ENCODE results near the gene NSD2.

DNA sequence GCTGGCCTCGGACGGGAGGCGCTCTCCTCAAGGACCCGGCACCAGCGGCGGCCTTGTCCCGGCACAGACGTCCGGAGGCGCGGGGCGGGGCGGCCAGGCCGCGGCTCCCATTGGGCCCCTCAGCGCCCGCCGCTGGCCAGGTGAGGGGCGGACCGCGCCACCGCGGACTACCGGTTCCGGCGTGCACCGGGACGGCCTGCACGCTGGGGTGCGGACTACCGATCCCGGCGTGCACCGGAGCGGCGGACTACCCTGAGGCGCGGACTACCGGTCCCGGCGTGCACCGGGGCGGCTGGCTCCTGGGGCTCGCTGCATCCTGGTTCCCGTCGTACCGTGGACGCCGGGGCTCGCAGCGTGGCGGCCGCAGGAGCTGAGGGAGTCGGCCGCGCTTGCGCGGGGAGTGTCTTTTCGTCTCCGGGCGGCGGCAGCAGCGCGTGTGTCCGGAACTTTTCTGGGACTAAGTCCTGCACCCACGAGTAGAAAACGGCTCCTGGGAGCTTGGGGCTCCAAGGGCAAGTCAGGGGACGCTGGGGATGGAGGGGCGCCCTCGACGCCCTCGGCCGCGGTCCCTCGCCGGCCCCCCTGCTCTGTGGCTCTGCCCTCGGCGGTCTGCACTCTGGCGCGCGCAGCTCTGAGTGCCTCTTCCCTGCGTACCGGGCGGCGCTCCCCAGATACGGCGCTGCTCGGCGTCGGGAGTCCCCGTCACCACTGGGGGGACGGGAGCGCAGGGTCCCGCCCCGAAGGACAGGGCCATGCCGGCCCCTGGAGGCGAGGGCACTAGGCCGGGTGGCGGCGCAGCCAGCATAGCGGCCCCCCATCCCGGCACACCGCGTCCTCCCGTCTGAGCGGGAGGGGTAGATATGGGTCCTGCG, 14.9 kb upstream of the NSD2 start, which contains the start of gene LETM1:
- TF ChIP-seq NR1H2 (CRISPR knock-in tag; IDR thresholded peaks at IDR 0.05) (no peak), TEAD4 (CRISPR knock-in tag; IDR thresholded peaks at IDR 0.05) (no peak), MXD4 (CRISPR knock-in tag; IDR thresholded peaks at IDR 0.05; ENCODE audit: borderline replicate concordance) (no peak)
- TF ChIP-seq, protein P1, sequence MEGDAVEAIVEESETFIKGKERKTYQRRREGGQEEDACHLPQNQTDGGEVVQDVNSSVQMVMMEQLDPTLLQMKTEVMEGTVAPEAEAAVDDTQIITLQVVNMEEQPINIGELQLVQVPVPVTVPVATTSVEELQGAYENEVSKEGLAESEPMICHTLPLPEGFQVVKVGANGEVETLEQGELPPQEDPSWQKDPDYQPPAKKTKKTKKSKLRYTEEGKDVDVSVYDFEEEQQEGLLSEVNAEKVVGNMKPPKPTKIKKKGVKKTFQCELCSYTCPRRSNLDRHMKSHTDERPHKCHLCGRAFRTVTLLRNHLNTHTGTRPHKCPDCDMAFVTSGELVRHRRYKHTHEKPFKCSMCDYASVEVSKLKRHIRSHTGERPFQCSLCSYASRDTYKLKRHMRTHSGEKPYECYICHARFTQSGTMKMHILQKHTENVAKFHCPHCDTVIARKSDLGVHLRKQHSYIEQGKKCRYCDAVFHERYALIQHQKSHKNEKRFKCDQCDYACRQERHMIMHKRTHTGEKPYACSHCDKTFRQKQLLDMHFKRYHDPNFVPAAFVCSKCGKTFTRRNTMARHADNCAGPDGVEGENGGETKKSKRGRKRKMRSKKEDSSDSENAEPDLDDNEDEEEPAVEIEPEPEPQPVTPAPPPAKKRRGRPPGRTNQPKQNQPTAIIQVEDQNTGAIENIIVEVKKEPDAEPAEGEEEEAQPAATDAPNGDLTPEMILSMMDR (IDR thresholded peaks at IDR 0.05), result no peak

All from WTC11 (cell line).